HG02938 (cell line): Measurements from ENCODE around the gene POU3F4.

Source experiments
- ATAC-seq: cut with Tn5 transposase; IDR thresholded peaks from one replicate; pipeline ENCODE4 v1.9.1; 2021; ENCODE audit warnings: mild to moderate bottlenecking, moderate library complexity; ENCODE audit not compliant: unreplicated experiment

Gene POU3F4

GRCh38 chrX:83508006-83508405 lies at the start of gene POU3F4:
POU3F4 (plus strand) TSS chrX:83508290; CDS start chrX:83508325, 35 bp downstream.
- ATAC-seq = no peak

- peak; percentile 86 for ATAC-seq
Measured at GRCh38 chrX:83469551-83469950, 38.5 kb upstream of the POU3F4 start.

GRCh38 chrX:83495898-83496297 lies 12.2 kb upstream of the POU3F4 start:
- ATAC-seq = no peak

- no peak for ATAC-seq
Measured at GRCh38 chrX:83501003-83501402, 7.1 kb upstream of the POU3F4 start.

GRCh38 chrX:83501530-83501929 lies 6.6 kb upstream of the POU3F4 start:
- no peak for ATAC-seq

- ATAC-seq = no peak
Measured at GRCh38 chrX:83504721-83505479, 3.2 kb upstream of the POU3F4 start.

- no peak for ATAC-seq
Measured at GRCh38 chrX:83508526-83509253, 600 bp downstream of the POU3F4 start.

GRCh38 chrX:83509254-83509801 lies 1.2 kb downstream of the POU3F4 start:
- ATAC-seq = no peak

GRCh38 chrX:83510510-83511062 lies 2.5 kb downstream of the POU3F4 start:
- no peak for ATAC-seq

GRCh38 chrX:83511208-83511607 lies 3.1 kb downstream of the POU3F4 start:
- ATAC-seq = no peak

- ATAC-seq = no peak
Measured at GRCh38 chrX:83512111-83512510, 4.0 kb downstream of the POU3F4 start.

GRCh38 chrX:83516597-83516996 lies 8.5 kb downstream of the POU3F4 start:
- no peak for ATAC-seq

GRCh38 chrX:83521905-83522304 lies 13.8 kb downstream of the POU3F4 start:
- ATAC-seq = no peak

GRCh38 chrX:83529950-83530349 lies 21.9 kb downstream of the POU3F4 start:
- ATAC-seq = no peak

GRCh38 chrX:83535417-83536196 lies 27.5 kb downstream of the POU3F4 start:
- ATAC-seq = peak; percentile 70
